Measurements from ENCODE around the gene ALG12. TPM values are rescaled to one million over a fixed set of nuclear protein-coding genes. Genes with fewer than 3 reads are reported as not detected.
A peak's percentile ranks its signal among the peaks of the same experiment; 100 is the strongest.
"Not testable (repeated sequence)": the region's sequence is repeated elsewhere in the genome, so short reads cannot be mapped to it uniquely, and the experiment has no call there.

Gene ALG12
- total RNA-seq, 1 donor = 6.8 TPM

DNA sequence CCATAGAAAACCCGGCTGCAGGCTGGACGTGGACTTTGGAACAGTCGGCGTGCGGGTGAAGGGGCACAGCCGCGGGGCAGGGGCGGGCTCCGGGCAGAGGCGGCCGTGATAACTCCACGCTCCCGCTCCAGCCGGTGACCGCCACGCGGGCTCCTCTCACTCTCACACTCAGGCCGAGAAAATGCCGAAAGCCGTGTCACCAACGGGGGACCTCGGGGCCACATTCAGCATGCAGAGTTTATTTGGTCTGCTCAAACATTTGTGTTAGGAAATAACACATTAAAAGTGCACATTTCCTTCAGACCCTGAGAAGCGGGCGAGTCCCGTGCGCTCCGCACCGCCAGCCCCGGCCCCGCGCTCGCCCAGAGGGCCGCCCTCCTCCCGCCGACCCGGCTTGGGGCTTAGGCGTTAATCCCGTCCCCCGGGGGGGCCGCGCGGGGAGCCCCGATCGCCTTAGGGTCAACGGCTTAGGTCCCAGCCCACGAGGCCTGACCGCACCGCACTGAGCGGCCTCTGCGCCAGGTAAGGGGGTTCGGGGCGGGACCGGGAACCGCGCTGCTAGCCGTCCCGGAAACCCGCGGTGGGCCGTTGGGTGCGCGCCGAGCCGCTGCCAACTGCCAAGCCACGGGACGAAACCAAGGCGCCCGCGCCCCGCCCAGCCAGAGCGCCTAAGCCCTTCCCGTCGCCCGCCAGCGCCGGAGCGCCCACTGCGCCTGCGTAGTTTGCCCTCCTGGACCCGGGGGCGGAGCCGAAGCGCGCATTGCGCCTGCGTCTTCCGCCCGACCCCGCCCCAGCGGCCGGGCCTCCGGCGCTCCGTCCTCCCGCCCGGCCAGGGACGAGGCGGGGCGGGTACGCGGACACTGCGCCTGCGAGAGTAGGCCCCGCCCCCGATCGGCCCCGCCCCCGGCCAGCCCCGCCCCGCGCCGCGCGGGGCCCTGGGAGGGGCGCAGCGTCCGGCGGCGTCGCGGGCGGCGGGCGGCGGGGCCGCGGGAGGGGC lies 65.0 kb downstream of the ALG12 start, which contains the start of gene ZBED4:
TSS of gene ZBED4 (plus strand) at position 947 of the 997 bp plus-strand sequence. CDS start 29,819 bp downstream, outside the sequence.
- H3K27me3 ChIP-seq (ENCODE audit: insufficient read depth, low read length) = no peaks in the 10 kb centered on the region
- H3K4me1 ChIP-seq (ENCODE audit: insufficient read depth, low read length) = peaks cover 38% of the 10 kb centered on the region
- H3K4me3 ChIP-seq (ENCODE audit: low read length) = peak within 1 kb of the TSS; percentile 63
- no peaks in the 10 kb centered on the region for H3K9me3 ChIP-seq (ENCODE audit: low read depth, low read length)

DNA sequence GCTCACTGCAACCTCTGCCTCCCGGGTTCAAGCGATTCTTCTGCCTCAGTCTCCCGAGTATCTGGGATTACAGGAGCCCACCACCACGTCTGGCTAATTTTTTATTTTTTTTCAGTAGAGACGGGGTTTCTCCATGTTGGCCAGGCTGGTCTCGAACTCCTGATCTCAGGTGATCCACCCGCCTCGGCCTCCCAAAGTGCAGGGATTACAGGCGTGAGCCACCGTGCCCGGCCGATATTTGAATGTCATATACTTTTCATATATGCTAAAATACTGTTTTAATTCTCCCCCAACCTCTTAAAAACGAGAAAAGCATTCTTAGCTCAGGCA lies 65.7 kb downstream of the ALG12 start:
- Histone ChIP-seq H3K4me1 (ENCODE audit: insufficient read depth, low read length) (peaks cover 43% of the 10 kb centered on the region), H3K4me3 (ENCODE audit: low read length) (peak overlapping the region; percentile 63)
- H3K9me3 ChIP-seq (ENCODE audit: low read depth, low read length); H3K27me3 ChIP-seq (ENCODE audit: insufficient read depth, low read length): not testable (repeated sequence)

DNA sequence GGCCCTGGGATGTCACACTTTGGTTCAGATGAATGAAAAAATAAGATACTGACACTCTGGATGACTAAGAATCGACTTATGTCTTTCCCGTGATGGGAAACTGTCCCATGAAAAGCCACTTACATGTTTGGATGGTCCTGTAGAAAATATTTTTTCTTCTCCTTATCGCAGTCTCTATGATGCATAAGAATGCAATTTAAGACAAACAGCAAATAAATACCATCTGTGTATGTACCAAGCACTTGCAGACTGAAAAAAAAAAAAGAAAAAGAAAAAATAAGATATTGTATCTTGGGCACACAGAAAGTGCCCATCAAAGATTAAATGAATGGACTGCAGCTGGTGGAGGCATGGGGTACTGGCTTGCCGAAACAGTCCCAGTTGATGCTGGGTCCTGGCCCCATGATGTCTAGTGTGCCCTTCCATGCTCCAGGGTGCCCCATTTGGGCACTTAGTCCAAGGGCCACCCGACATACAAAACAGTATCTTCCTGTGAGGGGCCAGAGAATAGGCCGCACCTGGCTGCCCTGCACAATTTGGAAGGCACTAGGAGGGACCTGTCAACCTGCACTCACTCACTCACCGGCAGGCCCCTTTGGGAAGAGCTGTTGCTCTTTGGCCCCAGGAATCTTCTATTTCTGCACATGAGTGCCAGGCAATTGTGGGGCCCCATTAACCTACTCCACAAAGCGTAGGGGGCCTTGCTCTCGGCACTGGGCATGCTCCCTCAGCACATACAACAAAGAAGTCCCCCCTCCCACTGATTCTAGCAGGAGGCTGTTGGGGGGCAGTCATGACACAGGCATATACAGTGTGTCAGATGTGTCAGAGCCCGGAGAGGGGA lies 67.1 kb downstream of the ALG12 start:
- H3K4me1 ChIP-seq (ENCODE audit: insufficient read depth, low read length) = peaks cover 41% of the 10 kb centered on the region
- no peaks in the 10 kb centered on the region for H3K27me3 ChIP-seq (ENCODE audit: insufficient read depth, low read length)
- H3K4me3 ChIP-seq (ENCODE audit: low read length) = no peak overlapping the region
- H3K9me3 ChIP-seq (ENCODE audit: low read depth, low read length) = no peaks in the 10 kb centered on the region

Other genes with a start within 250 kb of the ALG12 start
- gene BRD1, start 90.6 kb downstream of the ALG12 start, total RNA-seq = 85.1 TPM
- 20.8 TPM for gene ZBED4, start 64.6 kb downstream of the ALG12 start, total RNA-seq
- 13.6 TPM for gene CRELD2, start 196 bp upstream of the ALG12 start, total RNA-seq
- gene PIM3, start 42.3 kb upstream of the ALG12 start, total RNA-seq = 172 TPM
- not detected for gene IL17REL, start 94.3 kb upstream of the ALG12 start, total RNA-seq
- not detected for gene TTLL8, start 139.9 kb upstream of the ALG12 start, total RNA-seq
- gene MLC1, start 167.0 kb upstream of the ALG12 start, total RNA-seq = 2.8 TPM
- gene MOV10L1, start 171.6 kb upstream of the ALG12 start, total RNA-seq = not detected